ENCODE results near the gene SH3RF1.
"Not testable (repeated sequence)": the region's sequence is repeated elsewhere in the genome, so short reads cannot be mapped to it uniquely, and the experiment has no call there.

DNA sequence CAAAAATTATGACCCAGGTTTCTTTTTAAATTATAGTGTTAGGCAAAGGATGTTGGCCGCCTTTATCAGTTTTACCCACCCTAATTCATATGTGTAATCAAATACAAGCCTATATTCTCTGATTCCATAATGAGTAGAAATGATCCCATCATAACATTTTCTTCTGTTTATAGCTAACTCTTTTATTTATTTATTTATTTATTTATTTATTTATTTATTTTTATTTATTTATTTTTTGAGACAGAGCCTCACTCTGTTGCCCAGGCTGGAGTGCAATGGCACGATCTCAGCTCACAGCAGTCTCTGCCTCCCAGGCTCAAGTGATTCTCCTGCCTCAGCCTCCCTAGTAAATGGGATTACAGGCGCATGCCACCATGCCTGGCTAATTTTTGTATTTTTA, 7.1 kb upstream of the SH3RF1 start:
- TF ChIP-seq, protein P1, sequence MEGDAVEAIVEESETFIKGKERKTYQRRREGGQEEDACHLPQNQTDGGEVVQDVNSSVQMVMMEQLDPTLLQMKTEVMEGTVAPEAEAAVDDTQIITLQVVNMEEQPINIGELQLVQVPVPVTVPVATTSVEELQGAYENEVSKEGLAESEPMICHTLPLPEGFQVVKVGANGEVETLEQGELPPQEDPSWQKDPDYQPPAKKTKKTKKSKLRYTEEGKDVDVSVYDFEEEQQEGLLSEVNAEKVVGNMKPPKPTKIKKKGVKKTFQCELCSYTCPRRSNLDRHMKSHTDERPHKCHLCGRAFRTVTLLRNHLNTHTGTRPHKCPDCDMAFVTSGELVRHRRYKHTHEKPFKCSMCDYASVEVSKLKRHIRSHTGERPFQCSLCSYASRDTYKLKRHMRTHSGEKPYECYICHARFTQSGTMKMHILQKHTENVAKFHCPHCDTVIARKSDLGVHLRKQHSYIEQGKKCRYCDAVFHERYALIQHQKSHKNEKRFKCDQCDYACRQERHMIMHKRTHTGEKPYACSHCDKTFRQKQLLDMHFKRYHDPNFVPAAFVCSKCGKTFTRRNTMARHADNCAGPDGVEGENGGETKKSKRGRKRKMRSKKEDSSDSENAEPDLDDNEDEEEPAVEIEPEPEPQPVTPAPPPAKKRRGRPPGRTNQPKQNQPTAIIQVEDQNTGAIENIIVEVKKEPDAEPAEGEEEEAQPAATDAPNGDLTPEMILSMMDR (IDR thresholded peaks at IDR 0.05) = not testable (repeated sequence)
- TF ChIP-seq EZH2 (IDR thresholded peaks at IDR 0.05) = not testable (repeated sequence)

All from neural progenitor cell (in vitro differentiated cells).